GM06990 (cell line): Measurements from ENCODE around the gene NOP9.

Experiments used
- DNase-seq: peaks from one replicate; pipeline ENCODE4 v3.0.0-alpha.2; 2011; ENCODE audit not compliant: insufficient read length; ENCODE audit errors: extremely low read depth
- H3K27me3 ChIP-seq: replicated peaks from 2 replicates; pipeline ENCODE4 v1.6.0; 2011; ENCODE audit warnings: low read length; ENCODE audit not compliant: control insufficient read depth, insufficient read depth
- H3K36me3 ChIP-seq: 2 replicates; pipeline ENCODE4 v1.5.1; 2011; ENCODE audit warnings: low read length; ENCODE audit not compliant: control insufficient read depth, insufficient read depth
- H3K4me3 ChIP-seq: replicated peaks from 2 replicates; pipeline ENCODE4 v1.5.1; 2011; ENCODE audit warnings: low read depth, mild to moderate bottlenecking, control low read depth, low read length
- CTCF ChIP-seq: IDR thresholded peaks from 2 replicates; pipeline ENCODE4 v1.5.1; 2011; ENCODE audit warnings: low read length, control low read depth, mild to moderate bottlenecking, inconsistent platforms; ENCODE audit not compliant: insufficient read depth, poor library complexity, severe bottlenecking

NOP9 gene

GRCh38 chr14:24281636-24282035 is 18.0 kb upstream of the NOP9 start:
- Histone ChIP-seq H3K27me3 (no peaks in the 10 kb centered on the region), H3K36me3 (no peaks in the 10 kb centered on the region), H3K4me3 (no peak overlapping the region)
- TF ChIP-seq CTCF, result no peak
- DNase-seq, result no peak

- no peak for DNase-seq
- Histone ChIP-seq H3K27me3 (no peaks in the 10 kb centered on the region), H3K36me3 (no peaks in the 10 kb centered on the region), H3K4me3 (no peak overlapping the region)
- no peak for TF ChIP-seq CTCF
Observed at GRCh38 chr14:24282736-24283135, 16.9 kb upstream of the NOP9 start.

GRCh38 chr14:24283796-24284460 is 15.7 kb upstream of the NOP9 start:
- no peaks in the 10 kb centered on the region for H3K27me3 ChIP-seq
- TF ChIP-seq CTCF, result no peak
- DNase-seq, result no peak
- no peaks in the 10 kb centered on the region for H3K36me3 ChIP-seq
- no peak overlapping the region for H3K4me3 ChIP-seq

- no peaks in the 10 kb centered on the region for H3K36me3 ChIP-seq
- H3K4me3 ChIP-seq, result no peak overlapping the region
- TF ChIP-seq CTCF, result no peak
- DNase-seq, result no peak
- H3K27me3 ChIP-seq, result no peaks in the 10 kb centered on the region
Observed at GRCh38 chr14:24284501-24285035, 15.1 kb upstream of the NOP9 start.

GRCh38 chr14:24285351-24285750 is 14.3 kb upstream of the NOP9 start:
- no peak overlapping the region for H3K4me3 ChIP-seq
- H3K36me3 ChIP-seq, result peaks cover 4% of the 10 kb centered on the region; the same call in 1 of the 2 replicates
- no peaks in the 10 kb centered on the region for H3K27me3 ChIP-seq
- TF ChIP-seq CTCF, result no peak
- no peak for DNase-seq
